H9 (cell line): ENCODE measurements around the gene FEM1B. TPM values are rescaled to one million over a fixed set of nuclear protein-coding genes. Genes with fewer than 3 reads are reported as not detected.

Source experiments
- DNase-seq: peaks from one replicate; pipeline ENCODE4 v3.0.0-alpha.2; 2017
- H2AFZ ChIP-seq: one replicate; pipeline ENCODE4 v1.6.1; 2013; ENCODE audit warnings: mild to moderate bottlenecking, low read length, control low read depth, moderate library complexity
- H2AK5ac ChIP-seq: 2 replicates; pipeline ENCODE4 v1.6.1; 2013; ENCODE audit warnings: low read length, control low read depth, mixed read lengths; ENCODE audit not compliant: insufficient read length
- H2BK120ac ChIP-seq: one replicate; pipeline ENCODE4 v1.6.1; 2013; ENCODE audit warnings: low read depth, mild to moderate bottlenecking, low read length, control low read depth, inconsistent platforms; ENCODE audit not compliant: poor library complexity, severe bottlenecking
- H2BK12ac ChIP-seq: 2 replicates; pipeline ENCODE4 v1.6.1; 2013; ENCODE audit warnings: low read length, control low read depth, mixed read lengths, low read depth; ENCODE audit not compliant: insufficient read length
- H2BK15ac ChIP-seq: 2 replicates; pipeline ENCODE4 v1.6.1; 2013; ENCODE audit warnings: low read depth, low read length, control low read depth
- H2BK20ac ChIP-seq: one replicate; pipeline ENCODE4 v1.6.1; 2013; ENCODE audit warnings: low read depth, mild to moderate bottlenecking, low read length, control low read depth, inconsistent platforms; ENCODE audit not compliant: poor library complexity, severe bottlenecking
- H2BK5ac ChIP-seq: 2 replicates; pipeline ENCODE4 v1.6.1; 2013; ENCODE audit warnings: low read length, control low read depth, mixed read lengths; ENCODE audit not compliant: insufficient read length
- H3K14ac ChIP-seq: 2 replicates; pipeline ENCODE4 v1.6.1; 2013; ENCODE audit warnings: low read length, control low read depth; ENCODE audit not compliant: insufficient read depth
- H3K18ac ChIP-seq: 2 replicates; pipeline ENCODE4 v1.6.1; 2013; ENCODE audit warnings: low read depth, mild to moderate bottlenecking, mixed read lengths, low read length, control low read depth; ENCODE audit not compliant: insufficient read length
- H3K23ac ChIP-seq: 2 replicates; pipeline ENCODE4 v1.6.1; 2013; ENCODE audit warnings: low read length, control low read depth, mixed read lengths, low read depth; ENCODE audit not compliant: insufficient read length
- H3K23me2 ChIP-seq: 2 replicates; pipeline ENCODE4 v1.6.1; 2013; ENCODE audit warnings: low read depth, mild to moderate bottlenecking, mixed read lengths, low read length, control low read depth; ENCODE audit not compliant: insufficient read length, poor library complexity, severe bottlenecking
- H3K27ac ChIP-seq: 2 replicates; pipeline ENCODE4 v1.5.1; 2013; ENCODE audit warnings: low read length, control low read depth, mixed read lengths, low read depth; ENCODE audit not compliant: insufficient read length
- H3K27me3 ChIP-seq: 2 replicates; pipeline ENCODE4 v1.6.1; 2013; ENCODE audit warnings: low read length, control low read depth, inconsistent platforms; ENCODE audit not compliant: insufficient read depth
- H3K4ac ChIP-seq: 2 replicates; pipeline ENCODE4 v1.6.1; 2013; ENCODE audit warnings: low read depth, mild to moderate bottlenecking, control low read depth, inconsistent platforms, low read length, moderate library complexity
- H3K4me1 ChIP-seq: 2 replicates; pipeline ENCODE4 v1.6.1; 2013; ENCODE audit warnings: low read length, control low read depth, inconsistent platforms; ENCODE audit not compliant: insufficient read depth
- H3K4me2 ChIP-seq: 2 replicates; pipeline ENCODE4 v1.6.1; 2013; ENCODE audit warnings: low read length, control low read depth, mixed read lengths; ENCODE audit not compliant: insufficient read length, insufficient read depth
- H3K56ac ChIP-seq: 2 replicates; pipeline ENCODE4 v1.6.1; 2013; ENCODE audit warnings: low read depth, mild to moderate bottlenecking, mixed read lengths, low read length, control low read depth; ENCODE audit not compliant: insufficient read length
- H3K79me1 ChIP-seq: 2 replicates; pipeline ENCODE4 v1.6.1; 2013; ENCODE audit warnings: low read depth, mild to moderate bottlenecking, moderate library complexity, low read length, control low read depth, inconsistent platforms; ENCODE audit not compliant: insufficient read depth, poor library complexity, severe bottlenecking
- H3K79me2 ChIP-seq: 2 replicates; pipeline ENCODE4 v1.6.1; 2013; ENCODE audit warnings: low read length, control low read depth, inconsistent platforms; ENCODE audit not compliant: insufficient read depth
- H3K9ac ChIP-seq: 2 replicates; pipeline ENCODE4 v1.6.1; 2013; ENCODE audit warnings: low read length, control low read depth, mixed read lengths; ENCODE audit not compliant: insufficient read length; ENCODE audit errors: extremely low read depth
- H3K9me3 ChIP-seq: one replicate; pipeline ENCODE4 v1.6.1; 2013; ENCODE audit warnings: low read depth, low read length, inconsistent platforms; ENCODE audit not compliant: control insufficient read depth
- H3T11ph ChIP-seq: one replicate; pipeline ENCODE4 v1.6.1; 2013; ENCODE audit warnings: mild to moderate bottlenecking, low read length, control low read depth, inconsistent platforms
- H4K20me1 ChIP-seq: one replicate; pipeline ENCODE4 v1.6.1; 2013; ENCODE audit not compliant: control insufficient read depth, insufficient read length, insufficient read depth
- H4K5ac ChIP-seq: 2 replicates; pipeline ENCODE4 v1.6.1; 2013; ENCODE audit warnings: low read depth, mild to moderate bottlenecking, mixed read lengths, low read length, control low read depth; ENCODE audit not compliant: insufficient read length
- H4K8ac ChIP-seq: replicated peaks from 2 replicates; pipeline ENCODE4 v1.6.1; 2013; ENCODE audit warnings: low read length, control low read depth, mixed read lengths, low read depth; ENCODE audit not compliant: insufficient read length
- H4K91ac ChIP-seq: 2 replicates; pipeline ENCODE4 v1.6.1; 2013; ENCODE audit warnings: low read depth, mild to moderate bottlenecking, moderate library complexity, mixed read lengths, low read length, control low read depth; ENCODE audit not compliant: insufficient read length
- H3K27ac Mint-ChIP-seq, 3 experiments: 2 replicates in 2 of 3; 3 replicates in 1 of 3; pipeline ENCODE4 v1.8.0; 2020 to 2021; ENCODE audit warnings: mixed read lengths in 3 of 3, mild to moderate bottlenecking in 1 of 3, moderate library complexity in 1 of 3
- H3K27me3 Mint-ChIP-seq: 2 replicates; pipeline ENCODE4 v1.8.0; 2021; ENCODE audit warnings: low read depth, mild to moderate bottlenecking, moderate library complexity, mixed read lengths
- H3K36me3 Mint-ChIP-seq, 3 experiments: 2 replicates in 2 of 3; 3 replicates in 1 of 3; pipeline ENCODE4 v1.8.0; 2020 to 2021; ENCODE audit warnings: low read depth in 3 of 3, mixed read lengths in 3 of 3; ENCODE audit not compliant: insufficient read depth in 1 of 3
- H3K4me1 Mint-ChIP-seq, 2 experiments: 2 replicates each; pipeline ENCODE4 v1.8.0; 2020; ENCODE audit warnings: mixed read lengths in 2 of 2
- H3K4me3 Mint-ChIP-seq, 2 experiments: 2 replicates in 1 of 2; 3 replicates in 1 of 2; pipeline ENCODE4 v1.8.0; 2020 to 2021; ENCODE audit warnings: mild to moderate bottlenecking in 2 of 2, mixed read lengths in 2 of 2, moderate library complexity in 1 of 2
- H3K9me3 Mint-ChIP-seq, 2 experiments: 2 replicates in 1 of 2; 3 replicates in 1 of 2; pipeline ENCODE4 v1.8.0; 2020; ENCODE audit warnings: mild to moderate bottlenecking in 2 of 2, mixed read lengths in 2 of 2, moderate library complexity in 1 of 2
- CTCF ChIP-seq: fragments of 200-600 bp; sonication (generic); conservative IDR thresholded peaks from 3 replicates; pipeline ENCODE4 v1.8.0; 2021; ENCODE audit warnings: antibody characterized with exemption, mild to moderate bottlenecking
- total RNA-seq: library from RNA; stranded (reverse); gene quantifications from 2 replicates; pipeline ENCODE4 v1.2.1, GENCODE V29; 2021

Gene FEM1B
- total RNA-seq, 1 experiment from 2014 or later, result 77.9 TPM

GRCh38 chr15:68292967-68293366, 15.4 kb downstream of the FEM1B start:
- no peaks in the 10 kb centered on the region for H3K23me2 ChIP-seq
- H2BK20ac ChIP-seq, result no peak overlapping the region
- no peak overlapping the region for H3K4me3 Mint-ChIP-seq
- no peak overlapping the region for H2AK5ac ChIP-seq
- H2AFZ ChIP-seq, result no peak overlapping the region
- DNase-seq, result no peak
- H2BK12ac ChIP-seq, result no peak overlapping the region
- H3K4ac ChIP-seq, result no peak overlapping the region
- H3K56ac ChIP-seq, result no peak overlapping the region
- H3K4me2 ChIP-seq, result no peak overlapping the region
- H3K27ac Mint-ChIP-seq, result no peak overlapping the region; a peak in 1 of 7 replicates
- H4K8ac ChIP-seq, result no peak overlapping the region
- no peaks in the 10 kb centered on the region for H4K20me1 ChIP-seq
- H3K36me3 Mint-ChIP-seq, result peaks cover 15 to 40% (median 34%) of the 10 kb centered on the region in 3 experiments; a peak in 6 of 7 replicates
- no peaks in the 10 kb centered on the region for H3K9me3 Mint-ChIP-seq
- H3K27me3 Mint-ChIP-seq, result no peaks in the 10 kb centered on the region
- no peak overlapping the region for H3K18ac ChIP-seq
- no peaks in the 10 kb centered on the region for H3K9me3 ChIP-seq
- H3K4me1 ChIP-seq, result no peaks in the 10 kb centered on the region
- peaks cover 40 to 45% of the 10 kb centered on the region in 2 experiments for H3K4me1 Mint-ChIP-seq
- H4K5ac ChIP-seq, result no peak overlapping the region
- TF ChIP-seq CTCF, result no peak
- no peak overlapping the region for H2BK15ac ChIP-seq
- H2BK5ac ChIP-seq, result no peak overlapping the region
- no peaks in the 10 kb centered on the region for H3K27me3 ChIP-seq
- no peak overlapping the region for H3K23ac ChIP-seq
- H3K9ac ChIP-seq, result no peak overlapping the region
- no peaks in the 10 kb centered on the region for H3K79me1 ChIP-seq
- peaks cover 6% of the 10 kb centered on the region; the same call in 1 of the 2 replicates for H3K79me2 ChIP-seq
- H3T11ph ChIP-seq, result no peak overlapping the region
- H3K27ac ChIP-seq, result no peak overlapping the region
- H2BK120ac ChIP-seq, result no peak overlapping the region
- H3K14ac ChIP-seq, result no peak overlapping the region
- H4K91ac ChIP-seq, result no peak overlapping the region
